Kidney epithelial cell (primary cell): Measurements from ENCODE around the gene NPBWR2. TPM values are rescaled to one million over a fixed set of nuclear protein-coding genes. Genes with fewer than 3 reads are reported as not detected.
A peak's percentile ranks its signal among the peaks of the same experiment; 100 is the strongest.

Experiments
- DNase-seq: peaks from one replicate; pipeline ENCODE4 v3.0.0-alpha.2; 2010; ENCODE audit warnings: low read depth
- H3K27me3 ChIP-seq: 2 replicates; pipeline ENCODE4 v1.6.0; 2011; ENCODE audit warnings: low read length; ENCODE audit not compliant: control insufficient read depth, insufficient read depth
- H3K36me3 ChIP-seq: 2 replicates; pipeline ENCODE4 v1.5.1; 2011; ENCODE audit warnings: low read length; ENCODE audit not compliant: control insufficient read depth, insufficient read depth
- H3K4me3 ChIP-seq: 2 replicates; pipeline ENCODE4 v1.5.1; 2011; ENCODE audit warnings: low read depth, mild to moderate bottlenecking, control low read depth, low read length
- total RNA-seq: library from RNA; depleted of rRNA; stranded (reverse); fragments of >200 nt; gene quantifications from 2 replicates; pipeline ENCODE4 v1.2.3, GENCODE V29; 2015
- TF ChIP-seq, protein P1 (sequence below): IDR thresholded peaks from 2 replicates; pipeline ENCODE4 v1.5.1; 2011; ENCODE audit warnings: mild to moderate bottlenecking, moderate library complexity, low read length, control low read depth, inconsistent platforms; ENCODE audit not compliant: insufficient read depth, poor library complexity, severe bottlenecking

The NPBWR2 gene
- total RNA-seq, 1 donor from 2014 or later = not detected

DNA sequence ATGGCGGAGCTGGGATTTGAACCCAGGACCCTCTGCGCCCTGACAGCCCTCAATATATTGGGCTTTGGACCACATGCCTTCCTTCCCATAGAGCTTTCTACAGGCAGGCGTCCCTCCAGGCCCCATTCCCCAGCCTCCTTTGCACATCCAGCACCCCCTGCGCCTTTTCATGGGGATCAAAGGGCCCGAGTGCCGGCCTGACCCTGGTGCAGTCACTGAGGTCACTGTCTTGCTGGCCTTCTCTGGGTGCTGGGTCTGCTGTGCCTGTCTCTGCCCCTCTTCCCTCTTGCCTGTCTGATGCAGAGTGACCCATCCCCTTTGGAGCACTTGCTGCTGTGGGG lies 25.8 kb downstream of the NPBWR2 start:
- no peak for DNase-seq
- Histone ChIP-seq H3K36me3 (no peaks in the 10 kb centered on the region), H3K4me3 (no peak overlapping the region), H3K27me3 (peaks cover 39% of the 10 kb centered on the region)
- TF ChIP-seq, protein P1, sequence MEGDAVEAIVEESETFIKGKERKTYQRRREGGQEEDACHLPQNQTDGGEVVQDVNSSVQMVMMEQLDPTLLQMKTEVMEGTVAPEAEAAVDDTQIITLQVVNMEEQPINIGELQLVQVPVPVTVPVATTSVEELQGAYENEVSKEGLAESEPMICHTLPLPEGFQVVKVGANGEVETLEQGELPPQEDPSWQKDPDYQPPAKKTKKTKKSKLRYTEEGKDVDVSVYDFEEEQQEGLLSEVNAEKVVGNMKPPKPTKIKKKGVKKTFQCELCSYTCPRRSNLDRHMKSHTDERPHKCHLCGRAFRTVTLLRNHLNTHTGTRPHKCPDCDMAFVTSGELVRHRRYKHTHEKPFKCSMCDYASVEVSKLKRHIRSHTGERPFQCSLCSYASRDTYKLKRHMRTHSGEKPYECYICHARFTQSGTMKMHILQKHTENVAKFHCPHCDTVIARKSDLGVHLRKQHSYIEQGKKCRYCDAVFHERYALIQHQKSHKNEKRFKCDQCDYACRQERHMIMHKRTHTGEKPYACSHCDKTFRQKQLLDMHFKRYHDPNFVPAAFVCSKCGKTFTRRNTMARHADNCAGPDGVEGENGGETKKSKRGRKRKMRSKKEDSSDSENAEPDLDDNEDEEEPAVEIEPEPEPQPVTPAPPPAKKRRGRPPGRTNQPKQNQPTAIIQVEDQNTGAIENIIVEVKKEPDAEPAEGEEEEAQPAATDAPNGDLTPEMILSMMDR = no peak

DNA sequence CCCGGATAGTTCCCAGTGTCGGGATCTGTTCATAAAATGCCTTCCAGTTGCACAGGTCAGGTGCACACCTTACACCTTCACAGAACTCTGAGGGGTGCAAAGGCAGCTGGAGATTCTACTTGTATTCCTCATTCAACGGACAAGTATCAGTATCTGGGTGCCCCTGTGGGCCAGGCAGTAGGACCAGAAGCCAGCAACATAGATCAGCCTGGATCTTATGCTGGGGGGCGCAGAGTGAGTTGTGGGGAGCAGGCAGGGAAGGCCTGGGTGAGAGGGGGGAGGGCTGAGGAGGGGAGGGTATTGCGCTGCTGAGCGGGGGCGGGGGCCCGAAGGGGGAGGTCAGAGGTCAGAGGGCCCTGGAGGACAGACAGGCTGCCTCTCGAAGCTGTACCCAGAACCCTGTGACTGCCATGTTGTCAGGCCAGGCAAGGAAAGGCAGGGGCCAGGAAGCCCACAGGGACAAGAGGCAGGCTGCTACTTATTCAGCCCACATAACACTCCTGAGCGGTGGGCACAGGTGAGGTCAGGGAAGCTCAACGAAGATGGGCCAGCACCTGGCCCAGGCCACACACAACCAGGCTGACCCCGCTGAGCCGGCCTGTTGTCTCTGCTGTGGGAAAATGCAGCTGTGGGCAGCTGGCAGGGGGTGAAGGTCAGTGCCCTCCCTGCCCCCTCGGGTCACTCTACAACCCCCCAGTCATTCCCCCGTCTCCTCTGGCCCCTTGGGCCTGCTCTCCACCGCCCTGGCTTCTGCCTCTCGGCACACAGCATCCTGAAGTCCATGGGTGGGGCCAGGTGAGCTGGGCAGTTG lies 26.3 kb downstream of the NPBWR2 start:
- no peak overlapping the region for H3K4me3 ChIP-seq
- H3K27me3 ChIP-seq = peaks cover 39% of the 10 kb centered on the region
- DNase-seq = no peak
- TF ChIP-seq, protein P1 = no peak
- H3K36me3 ChIP-seq = no peaks in the 10 kb centered on the region

DNA sequence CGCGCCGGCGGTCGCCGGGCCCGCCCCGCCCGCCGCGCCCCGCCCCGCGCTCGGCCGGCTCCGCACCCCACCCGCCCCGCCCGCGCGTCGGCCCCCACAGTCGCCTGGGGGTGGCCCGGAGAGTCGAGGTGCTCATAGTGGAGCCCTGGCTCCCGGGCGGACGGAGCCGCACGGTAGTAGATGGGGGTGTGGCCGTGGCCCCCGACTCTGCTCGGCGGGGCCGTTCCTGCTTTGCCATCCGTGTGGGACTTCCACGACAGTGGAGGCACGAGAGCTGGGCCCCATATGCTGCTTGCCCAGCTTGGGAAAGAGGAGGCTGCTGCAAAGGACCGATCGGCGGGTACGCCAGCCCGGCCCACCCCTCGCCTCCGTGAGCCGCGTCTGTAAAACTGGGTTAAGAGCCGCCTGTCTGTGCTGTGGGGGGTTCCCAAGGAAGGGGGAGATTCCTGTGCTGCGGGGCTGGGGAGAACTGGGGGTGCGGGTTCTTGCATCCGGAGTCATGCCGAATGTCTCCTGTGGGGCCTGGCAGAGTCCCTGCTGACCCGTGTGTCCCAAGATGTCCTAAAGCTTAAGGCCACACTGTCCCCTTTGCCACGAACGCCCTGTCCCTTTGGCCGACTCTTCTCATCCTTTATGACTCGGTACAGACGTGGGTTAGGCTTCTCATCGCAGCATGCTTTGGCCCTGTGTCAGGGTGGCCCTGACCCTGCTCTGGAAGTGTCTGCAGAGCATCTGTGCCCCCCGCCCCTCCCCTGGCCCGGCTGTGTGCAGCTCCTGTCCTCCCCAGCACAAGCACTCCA lies 27.2 kb downstream of the NPBWR2 start, which contains the start of gene OPRL1:
Gene OPRL1, plus strand, starts transcription at position 70 of the 800 bp plus-strand sequence. CDS start 12,639 bp downstream, outside the sequence.
- no peaks in the 10 kb centered on the region for H3K36me3 ChIP-seq
- peak within 1 kb of the TSS; percentile 56 for H3K4me3 ChIP-seq
- TF ChIP-seq, protein P1 = no peak
- DNase-seq = no peak
- peaks cover 32% of the 10 kb centered on the region for H3K27me3 ChIP-seq

DNA sequence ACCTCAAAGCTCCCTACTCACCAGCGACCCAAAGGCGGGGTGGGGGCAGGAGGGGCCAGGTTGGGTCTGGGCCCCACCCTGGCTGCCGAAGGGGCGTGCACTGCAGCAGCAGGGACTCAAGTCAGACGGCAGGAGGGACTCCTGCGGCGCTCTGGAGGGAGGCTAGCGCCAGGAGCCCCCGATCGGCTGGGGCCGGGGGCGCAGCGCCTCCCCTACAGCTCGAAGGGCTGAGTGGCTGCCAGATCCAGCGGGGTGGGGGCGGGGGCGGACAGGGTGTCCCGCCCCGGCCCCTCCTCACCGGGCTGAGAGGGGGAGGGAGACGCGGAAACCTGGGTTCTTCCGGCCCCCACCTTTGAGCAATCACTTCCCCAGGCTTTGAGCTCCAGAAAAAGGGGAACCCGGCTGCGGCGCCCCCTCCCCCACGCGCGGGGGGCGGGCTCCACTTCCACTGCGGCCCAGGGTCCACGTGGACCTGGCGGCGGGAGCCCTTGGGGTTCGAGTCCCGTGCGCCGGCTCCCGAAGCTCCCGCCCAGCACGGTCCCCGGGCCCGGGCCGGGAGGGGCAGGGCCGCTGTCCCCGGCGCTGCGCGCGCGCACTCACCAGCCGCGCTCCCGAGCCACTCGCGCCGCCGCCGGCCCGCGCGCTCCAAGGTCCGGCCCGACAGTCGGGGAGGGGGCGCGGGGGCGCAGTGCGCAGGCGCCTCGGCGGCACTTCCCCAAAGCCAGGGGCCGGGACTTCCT lies 27.9 kb downstream of the NPBWR2 start, which contains the start of gene RGS19:
Gene RGS19, minus strand, starts transcription at position 246 of the 740 bp plus-strand sequence. CDS start 2,632 bp downstream, outside the sequence.
- no peak for DNase-seq
- H3K4me3 ChIP-seq = peak within 1 kb of the TSS; percentile 56
- peaks cover 24% of the 10 kb centered on the region for H3K27me3 ChIP-seq
- TF ChIP-seq, protein P1 = no peak
- no peaks in the 10 kb centered on the region for H3K36me3 ChIP-seq

DNA sequence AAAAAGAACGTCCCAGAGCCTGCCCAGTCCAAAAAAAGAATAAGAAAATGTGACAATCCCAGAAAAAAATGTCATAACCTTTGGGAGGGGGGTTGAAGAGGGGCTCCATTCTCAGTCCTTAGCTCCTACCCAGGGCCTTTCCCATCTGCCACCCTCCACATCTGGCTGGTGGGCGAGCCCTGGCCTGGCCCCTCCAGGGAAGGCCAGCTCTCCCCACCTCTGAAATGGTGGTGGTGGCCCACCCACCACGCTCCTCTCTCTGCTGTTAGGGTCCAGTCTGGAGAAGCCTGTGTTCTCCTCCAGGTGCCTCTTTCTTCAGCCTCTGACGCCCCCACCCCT lies 28.5 kb downstream of the NPBWR2 start:
- H3K27me3 ChIP-seq = peaks cover 19% of the 10 kb centered on the region
- no peaks in the 10 kb centered on the region for H3K36me3 ChIP-seq
- DNase-seq = no peak
- H3K4me3 ChIP-seq = peak overlapping the region; percentile 56
- TF ChIP-seq, protein P1 = no peak
